ENCODE data around the gene DYNLRB1. TPM values are rescaled to one million over a fixed set of nuclear protein-coding genes. Genes with fewer than 3 reads are reported as not detected.
"Not testable (repeated sequence)": the region's sequence is repeated elsewhere in the genome, so short reads cannot be mapped to it uniquely, and the experiment has no call there.

The DYNLRB1 gene
- total and polyA plus RNA-seq, 4 donors: 15.8 to 66.9 (median 44.8) TPM

DNA sequence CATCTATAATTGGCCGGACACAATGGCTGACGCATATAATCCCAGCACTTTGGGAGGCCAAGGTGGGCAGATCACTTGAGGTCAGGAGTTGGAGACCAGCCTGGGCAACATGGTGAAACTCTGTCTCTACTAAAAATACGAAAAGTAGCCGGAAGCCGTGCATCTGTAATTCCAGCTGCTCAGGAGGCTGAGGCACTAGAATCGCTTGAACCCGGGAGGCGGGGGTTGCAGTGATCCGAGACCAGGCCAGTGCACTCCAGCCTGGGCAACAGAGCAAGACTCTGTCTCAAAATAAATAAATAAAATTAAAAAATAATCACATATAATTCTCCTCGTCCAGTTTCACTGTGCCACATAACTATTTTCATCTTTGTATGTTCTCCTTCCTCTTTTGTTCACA, 3.6 kb downstream of the DYNLRB1 start:
- DNase-seq (ENCODE audit: low spot score); H3K4me3 ChIP-seq (ENCODE audit: low read depth in 1 of 3, low read length in 3 of 3); H3K9me3 ChIP-seq (ENCODE audit: control insufficient read depth in 4 of 4, low read length in 3 of 4); H3K27me3 ChIP-seq (ENCODE audit: control insufficient read depth in 4 of 4, insufficient read depth in 4 of 4, low read length in 3 of 4); H3K27ac ChIP-seq (ENCODE audit: low read depth in 1 of 2, low read length in 2 of 2); H3K9ac ChIP-seq (ENCODE audit: low read depth in 1 of 2, low read length in 2 of 2): not testable (repeated sequence)
- WGBS: 93% methylated on average over 10 of the region's 10 CpGs
- H3K4me1 ChIP-seq (ENCODE audit: control insufficient read depth in 4 of 4, insufficient read depth in 4 of 4, low read length in 3 of 4): peaks cover 0 to 19% (median 15%) of the 10 kb centered on the region in 4 donors
- peaks cover 0 to 12% (median 1%) of the 10 kb centered on the region in 4 donors for H3K36me3 ChIP-seq (ENCODE audit: control insufficient read depth in 4 of 4, insufficient read depth in 3 of 4, low read depth in 1 of 4, low read length in 3 of 4)

GRCh38 chr20:34522969-34523871, 7.0 kb downstream of the DYNLRB1 start:
- H3K4me1 ChIP-seq (ENCODE audit: control insufficient read depth in 4 of 4, insufficient read depth in 4 of 4, low read length in 3 of 4): peaks cover 0 to 6% (median 2%) of the 10 kb centered on the region in 4 donors
- no peak overlapping the region for H3K4me3 ChIP-seq (ENCODE audit: low read depth in 1 of 3, low read length in 3 of 3)
- WGBS: 64% methylated on average over 17 of the region's 17 CpGs
- TF ChIP-seq TAF1 (conservative IDR thresholded peaks at IDR 0.05): no peak
- TF ChIP-seq ATF3 (IDR thresholded peaks at IDR 0.05): no peak
- no peak for TF ChIP-seq FOXA1 (IDR thresholded peaks at IDR 0.05)
- peak; percentile 69 to 81 for TF ChIP-seq RAD21 (IDR thresholded peaks at IDR 0.05)
- peak; percentile 41 for TF ChIP-seq CTCF (IDR thresholded peaks at IDR 0.05; ENCODE audit: low read depth, low read length, missing input control)
- DNase-seq (ENCODE audit: low spot score): peak; percentile 62
- no peaks in the 10 kb centered on the region for H3K27me3 ChIP-seq (ENCODE audit: control insufficient read depth in 4 of 4, insufficient read depth in 4 of 4, low read length in 3 of 4)
- H3K9ac ChIP-seq (ENCODE audit: low read depth in 1 of 2, low read length in 2 of 2): no peak overlapping the region
- H3K9me3 ChIP-seq (ENCODE audit: control insufficient read depth in 4 of 4, low read length in 3 of 4): no peaks in the 10 kb centered on the region
- no peak overlapping the region for H3K27ac ChIP-seq (ENCODE audit: low read depth in 1 of 2, low read length in 2 of 2)
- H3K36me3 ChIP-seq (ENCODE audit: control insufficient read depth in 4 of 4, insufficient read depth in 3 of 4, low read depth in 1 of 4, low read length in 3 of 4): peaks cover 2 to 23% (median 12%) of the 10 kb centered on the region in 4 donors

- no peaks in the 10 kb centered on the region for H3K9me3 ChIP-seq (ENCODE audit: control insufficient read depth in 4 of 4, low read length in 3 of 4)
- no peak overlapping the region for H3K4me3 ChIP-seq (ENCODE audit: low read depth in 1 of 3, low read length in 3 of 3)
- no peak overlapping the region for H3K27ac ChIP-seq (ENCODE audit: low read depth in 1 of 2, low read length in 2 of 2)
- no peaks in the 10 kb centered on the region for H3K27me3 ChIP-seq (ENCODE audit: control insufficient read depth in 4 of 4, insufficient read depth in 4 of 4, low read length in 3 of 4)
- DNase-seq (ENCODE audit: low spot score): no peak
- H3K36me3 ChIP-seq (ENCODE audit: control insufficient read depth in 4 of 4, insufficient read depth in 3 of 4, low read depth in 1 of 4, low read length in 3 of 4): peaks cover 2 to 27% (median 16%) of the 10 kb centered on the region in 4 donors
- H3K4me1 ChIP-seq (ENCODE audit: control insufficient read depth in 4 of 4, insufficient read depth in 4 of 4, low read length in 3 of 4): peaks cover 0 to 6% (median 2%) of the 10 kb centered on the region in 4 donors
- H3K9ac ChIP-seq (ENCODE audit: low read depth in 1 of 2, low read length in 2 of 2): no peak overlapping the region
- WGBS: 93% methylated on average over 11 of the region's 11 CpGs
- TF ChIP-seq FOXA1 (IDR thresholded peaks at IDR 0.05) (no peak), MAX (IDR thresholded peaks at IDR 0.05) (no peak), RAD21 (IDR thresholded peaks at IDR 0.05) (no peak), HNF4A (conservative IDR thresholded peaks at IDR 0.05) (no peak), SP1 (IDR thresholded peaks at IDR 0.05) (no peak), FOXA2 (IDR thresholded peaks at IDR 0.05) (no peak), CTCF (IDR thresholded peaks at IDR 0.05; ENCODE audit: low read depth, low read length, missing input control) (no peak), EGR1 (IDR thresholded peaks at IDR 0.05; ENCODE audit: low read depth in 2 of 2) (no peak), TAF1 (conservative IDR thresholded peaks at IDR 0.05) (no peak), GABPA (IDR thresholded peaks at IDR 0.05 in 1 of 2, conservative IDR thresholded peaks at IDR 0.05 in 1 of 2) (no peak), RXRA (IDR thresholded peaks at IDR 0.05) (no peak), JUND (IDR thresholded peaks at IDR 0.05) (no peak)
- TF ChIP-seq, protein P1, sequence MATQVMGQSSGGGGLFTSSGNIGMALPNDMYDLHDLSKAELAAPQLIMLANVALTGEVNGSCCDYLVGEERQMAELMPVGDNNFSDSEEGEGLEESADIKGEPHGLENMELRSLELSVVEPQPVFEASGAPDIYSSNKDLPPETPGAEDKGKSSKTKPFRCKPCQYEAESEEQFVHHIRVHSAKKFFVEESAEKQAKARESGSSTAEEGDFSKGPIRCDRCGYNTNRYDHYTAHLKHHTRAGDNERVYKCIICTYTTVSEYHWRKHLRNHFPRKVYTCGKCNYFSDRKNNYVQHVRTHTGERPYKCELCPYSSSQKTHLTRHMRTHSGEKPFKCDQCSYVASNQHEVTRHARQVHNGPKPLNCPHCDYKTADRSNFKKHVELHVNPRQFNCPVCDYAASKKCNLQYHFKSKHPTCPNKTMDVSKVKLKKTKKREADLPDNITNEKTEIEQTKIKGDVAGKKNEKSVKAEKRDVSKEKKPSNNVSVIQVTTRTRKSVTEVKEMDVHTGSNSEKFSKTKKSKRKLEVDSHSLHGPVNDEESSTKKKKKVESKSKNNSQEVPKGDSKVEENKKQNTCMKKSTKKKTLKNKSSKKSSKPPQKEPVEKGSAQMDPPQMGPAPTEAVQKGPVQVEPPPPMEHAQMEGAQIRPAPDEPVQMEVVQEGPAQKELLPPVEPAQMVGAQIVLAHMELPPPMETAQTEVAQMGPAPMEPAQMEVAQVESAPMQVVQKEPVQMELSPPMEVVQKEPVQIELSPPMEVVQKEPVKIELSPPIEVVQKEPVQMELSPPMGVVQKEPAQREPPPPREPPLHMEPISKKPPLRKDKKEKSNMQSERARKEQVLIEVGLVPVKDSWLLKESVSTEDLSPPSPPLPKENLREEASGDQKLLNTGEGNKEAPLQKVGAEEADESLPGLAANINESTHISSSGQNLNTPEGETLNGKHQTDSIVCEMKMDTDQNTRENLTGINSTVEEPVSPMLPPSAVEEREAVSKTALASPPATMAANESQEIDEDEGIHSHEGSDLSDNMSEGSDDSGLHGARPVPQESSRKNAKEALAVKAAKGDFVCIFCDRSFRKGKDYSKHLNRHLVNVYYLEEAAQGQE (IDR thresholded peaks at IDR 0.05): no peak
- TF ChIP-seq, protein P2, sequence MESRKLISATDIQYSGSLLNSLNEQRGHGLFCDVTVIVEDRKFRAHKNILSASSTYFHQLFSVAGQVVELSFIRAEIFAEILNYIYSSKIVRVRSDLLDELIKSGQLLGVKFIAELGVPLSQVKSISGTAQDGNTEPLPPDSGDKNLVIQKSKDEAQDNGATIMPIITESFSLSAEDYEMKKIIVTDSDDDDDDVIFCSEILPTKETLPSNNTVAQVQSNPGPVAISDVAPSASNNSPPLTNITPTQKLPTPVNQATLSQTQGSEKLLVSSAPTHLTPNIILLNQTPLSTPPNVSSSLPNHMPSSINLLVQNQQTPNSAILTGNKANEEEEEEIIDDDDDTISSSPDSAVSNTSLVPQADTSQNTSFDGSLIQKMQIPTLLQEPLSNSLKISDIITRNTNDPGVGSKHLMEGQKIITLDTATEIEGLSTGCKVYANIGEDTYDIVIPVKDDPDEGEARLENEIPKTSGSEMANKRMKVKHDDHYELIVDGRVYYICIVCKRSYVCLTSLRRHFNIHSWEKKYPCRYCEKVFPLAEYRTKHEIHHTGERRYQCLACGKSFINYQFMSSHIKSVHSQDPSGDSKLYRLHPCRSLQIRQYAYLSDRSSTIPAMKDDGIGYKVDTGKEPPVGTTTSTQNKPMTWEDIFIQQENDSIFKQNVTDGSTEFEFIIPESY (IDR thresholded peaks at IDR 0.05): no peak
Measured at GRCh38 chr20:34524426-34524825, 8.2 kb downstream of the DYNLRB1 start.
